Urinary bladder (tissue), 4 donors: Measurements from ENCODE around the gene RNF182. TPM values are rescaled to one million over a fixed set of nuclear protein-coding genes. Genes with fewer than 3 reads are reported as not detected.

Experiments used
- DNase-seq: peaks from one replicate; pipeline ENCODE4 v3.0.0-alpha.2; 2015; ENCODE audit errors: extremely low spot score
- H3K27ac ChIP-seq: one replicate; pipeline ENCODE4 v1.5.1; 2013; ENCODE audit warnings: low read depth, mild to moderate bottlenecking, moderate library complexity
- H3K36me3 ChIP-seq: one replicate; pipeline ENCODE4 v1.6.1; 2013; ENCODE audit warnings: mild to moderate bottlenecking, moderate library complexity; ENCODE audit not compliant: insufficient read depth
- H3K4me1 ChIP-seq: one replicate; pipeline ENCODE4 v1.6.1; 2013; ENCODE audit warnings: mild to moderate bottlenecking, moderate library complexity; ENCODE audit not compliant: insufficient read depth
- H3K4me3 ChIP-seq: one replicate; pipeline ENCODE4 v1.5.1; 2013; ENCODE audit warnings: low read depth, low read length
- WGBS: extraction: QIAGEN DNeasy Blood & Tissue Kit; methylation state at CpG from one replicate; pipeline ENCODE4 v1.1.7; 2013; 5-methylcytosine and 5-hydroxymethylcytosine counted together
- polyA plus RNA-seq: library from polyadenylated mRNA; stranded (reverse); fragments of 200-250 nt; gene quantifications from one replicate; pipeline ENCODE4 v1.2.3, GENCODE V29; 2013
- total RNA-seq: library from RNA; depleted of rRNA; stranded (reverse); fragments of >200 nt; gene quantifications from one replicate; pipeline ENCODE4 v1.2.3, GENCODE V29; 2014
- donor health status: healthy with polysubstance abuse.
- donor health status: healthy.

RNF182 gene
- total and polyA plus RNA-seq, 2 donors = 0.19 to 0.90 TPM

DNA sequence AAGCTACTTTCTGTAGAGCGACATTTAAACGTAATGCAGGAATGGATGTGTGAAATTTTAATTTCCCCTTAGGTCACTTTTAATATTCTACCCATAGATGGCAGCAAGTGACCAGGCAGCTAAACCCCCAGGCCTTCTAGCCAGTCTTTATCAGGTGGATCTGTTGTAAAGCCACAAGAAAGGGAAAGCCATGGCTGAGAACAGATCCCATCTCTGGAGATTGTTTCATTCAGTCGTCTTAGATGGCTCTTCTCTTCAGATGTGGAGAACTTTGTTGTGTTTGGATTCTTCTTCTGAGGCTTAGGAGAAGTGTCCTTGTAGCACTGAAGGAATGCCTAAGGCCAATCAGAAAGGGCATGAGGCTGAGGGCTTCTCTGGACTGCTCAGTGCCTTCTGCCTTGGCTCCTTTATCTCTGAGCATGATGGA, 15.8 kb upstream of the RNF182 start:
- H3K4me3 ChIP-seq = no peak overlapping the region
- no peaks in the 10 kb centered on the region for H3K4me1 ChIP-seq
- 2% methylated on average over 3 of the region's 3 CpGs for WGBS
- H3K36me3 ChIP-seq = no peaks in the 10 kb centered on the region
- H3K27ac ChIP-seq = no peak overlapping the region
- DNase-seq = no peak

DNA sequence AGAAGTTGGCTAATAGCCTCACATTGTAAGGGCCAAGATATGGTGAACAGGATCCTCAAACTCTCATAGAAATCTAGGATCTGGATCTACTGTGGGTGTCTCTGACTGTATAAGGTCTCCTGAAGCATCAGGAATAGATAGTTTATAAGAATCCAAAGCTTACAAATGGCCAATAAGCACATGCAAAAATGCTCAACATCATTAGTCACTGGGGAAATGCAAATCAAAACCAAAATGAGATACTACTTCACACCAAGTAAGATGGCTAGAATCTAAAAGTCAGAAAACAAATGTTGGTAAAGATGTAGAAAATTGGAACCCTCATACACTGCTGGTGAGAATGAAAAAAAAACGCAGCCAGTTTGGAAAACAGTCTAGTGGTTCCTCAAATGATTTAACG, 14.3 kb upstream of the RNF182 start:
- Histone ChIP-seq H3K4me1 (no peaks in the 10 kb centered on the region), H3K27ac (no peak overlapping the region), H3K36me3 (no peaks in the 10 kb centered on the region), H3K4me3 (no peak overlapping the region)
- DNase-seq = no peak
- WGBS = 97% methylated on average over 2 of the region's 2 CpGs

DNA sequence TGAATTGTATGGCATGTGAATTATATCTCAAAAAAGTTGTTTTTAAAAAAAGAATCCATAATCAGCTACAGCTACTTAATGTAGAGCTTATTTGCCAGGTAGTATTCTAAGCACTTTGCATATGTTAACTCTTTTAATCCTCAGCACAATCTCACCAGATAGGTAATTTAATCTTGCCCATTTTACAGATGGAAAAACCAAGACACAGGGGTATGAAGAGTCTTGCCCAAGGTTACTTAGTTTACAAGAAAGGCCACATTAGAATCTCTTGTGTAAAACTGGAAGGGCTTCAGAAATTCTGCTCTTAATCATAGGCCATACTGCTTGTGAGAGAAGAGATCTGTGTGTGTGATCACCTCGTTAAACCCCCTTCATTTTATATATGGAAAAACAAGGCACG, 13.4 kb upstream of the RNF182 start:
- WGBS = 71% methylated on average over 2 of the region's 2 CpGs
- Histone ChIP-seq H3K4me3 (no peak overlapping the region), H3K36me3 (no peaks in the 10 kb centered on the region), H3K27ac (no peak overlapping the region), H3K4me1 (no peaks in the 10 kb centered on the region)
- DNase-seq = no peak

DNA sequence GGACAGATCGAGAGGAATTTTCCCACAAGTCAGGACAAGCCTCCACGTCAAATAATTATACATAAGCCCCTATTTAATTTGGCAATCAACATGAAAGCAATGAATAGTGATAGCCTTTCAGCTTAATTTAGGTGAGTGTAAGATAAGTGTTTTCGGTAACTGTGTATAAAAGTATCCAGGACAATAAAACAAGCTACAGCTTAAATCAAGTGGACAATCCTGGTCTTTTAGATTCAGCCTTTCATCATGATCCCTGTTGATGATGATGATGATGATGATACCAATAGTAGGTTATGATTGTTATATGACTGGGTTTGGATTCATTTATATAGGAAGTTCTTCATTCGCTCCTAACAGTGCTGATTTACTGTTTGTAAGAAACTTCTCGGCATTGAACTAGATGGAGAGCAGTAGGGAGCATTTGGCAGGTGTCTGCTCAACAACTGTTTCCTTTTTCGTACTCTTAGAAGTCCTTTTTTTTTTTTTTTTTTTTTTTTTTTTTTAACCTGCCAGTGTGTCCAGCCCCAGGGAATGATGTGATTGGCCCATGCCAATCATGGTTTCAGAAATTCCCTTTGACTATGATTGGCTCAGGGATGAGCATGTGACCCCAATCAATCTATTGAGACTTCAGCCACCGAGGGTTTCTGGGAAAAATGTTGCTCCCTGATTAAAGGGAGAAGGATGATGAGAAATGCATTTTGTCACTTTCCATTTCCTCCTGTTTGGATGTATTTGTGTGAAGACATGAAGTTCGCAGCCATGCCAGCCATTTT, 11.3 kb upstream of the RNF182 start:
- H3K36me3 ChIP-seq = no peaks in the 10 kb centered on the region
- 78% methylated on average over 8 of the region's 8 CpGs for WGBS
- DNase-seq = no peak
- no peak overlapping the region for H3K4me3 ChIP-seq
- no peak overlapping the region for H3K27ac ChIP-seq
- no peaks in the 10 kb centered on the region for H3K4me1 ChIP-seq

DNA sequence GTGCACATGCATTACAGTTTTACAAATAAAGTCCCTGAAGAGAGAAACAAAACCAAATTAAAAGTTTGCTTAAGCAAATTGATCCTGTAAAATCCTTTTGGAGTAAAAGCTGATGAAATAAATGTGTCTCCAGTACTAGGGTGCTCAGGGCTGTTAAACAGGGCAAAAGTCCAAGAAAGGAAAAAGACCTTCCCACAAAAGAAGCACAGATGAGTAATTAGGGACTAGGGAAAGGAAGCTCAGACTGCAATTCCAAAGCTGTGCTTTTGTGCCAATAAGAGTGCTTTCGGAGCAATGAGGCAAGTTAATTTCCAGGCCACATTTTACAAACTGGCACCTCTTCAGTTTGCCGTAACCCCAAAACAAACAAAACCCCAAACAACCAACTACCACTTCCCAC, 10.4 kb upstream of the RNF182 start:
- no peak overlapping the region for H3K4me3 ChIP-seq

DNA sequence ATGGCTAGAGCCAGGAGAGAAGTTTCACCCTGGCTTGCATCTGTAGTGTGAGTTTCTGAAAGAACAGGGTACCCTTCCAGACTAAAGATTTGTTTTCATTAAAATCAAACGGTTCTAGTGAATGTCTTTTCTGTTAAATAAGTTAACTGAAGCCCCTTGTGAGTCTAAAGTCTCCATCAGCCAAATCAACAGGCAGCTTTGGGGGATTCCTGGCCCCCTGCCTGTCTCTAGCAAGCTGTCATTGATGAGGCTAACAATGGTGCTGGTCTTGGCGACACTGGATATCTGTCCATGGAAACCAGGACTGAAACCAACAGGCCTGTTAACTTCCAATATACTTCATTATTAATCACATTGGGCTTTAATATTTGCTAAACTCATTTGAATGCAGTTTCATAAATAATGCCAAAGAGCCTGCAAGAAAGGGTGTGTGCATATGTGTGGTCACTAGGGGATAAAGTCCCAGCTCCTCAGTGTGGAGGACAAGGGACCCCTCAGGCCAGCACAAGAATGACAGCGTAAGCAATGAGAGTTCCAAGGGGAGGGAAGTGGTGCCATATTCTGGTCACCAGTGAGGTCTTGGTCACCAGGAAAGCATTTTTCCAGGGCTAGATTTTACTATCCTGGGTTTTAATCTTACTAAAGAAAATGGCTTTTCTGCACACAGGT, 9.1 kb upstream of the RNF182 start:
- Histone ChIP-seq H3K36me3 (no peaks in the 10 kb centered on the region), H3K4me3 (no peak overlapping the region), H3K27ac (no peak overlapping the region), H3K4me1 (no peaks in the 10 kb centered on the region)
- 76% methylated on average over 3 of the region's 3 CpGs for WGBS
- no peak for DNase-seq

More for the DNA sequence above, 10.4 kb upstream of the RNF182 start:
- no peak overlapping the region for H3K27ac ChIP-seq
- H3K4me1 ChIP-seq = no peaks in the 10 kb centered on the region
- no peak for DNase-seq
- 42% methylated on average over 2 of the region's 2 CpGs for WGBS
- H3K36me3 ChIP-seq = no peaks in the 10 kb centered on the region

DNA sequence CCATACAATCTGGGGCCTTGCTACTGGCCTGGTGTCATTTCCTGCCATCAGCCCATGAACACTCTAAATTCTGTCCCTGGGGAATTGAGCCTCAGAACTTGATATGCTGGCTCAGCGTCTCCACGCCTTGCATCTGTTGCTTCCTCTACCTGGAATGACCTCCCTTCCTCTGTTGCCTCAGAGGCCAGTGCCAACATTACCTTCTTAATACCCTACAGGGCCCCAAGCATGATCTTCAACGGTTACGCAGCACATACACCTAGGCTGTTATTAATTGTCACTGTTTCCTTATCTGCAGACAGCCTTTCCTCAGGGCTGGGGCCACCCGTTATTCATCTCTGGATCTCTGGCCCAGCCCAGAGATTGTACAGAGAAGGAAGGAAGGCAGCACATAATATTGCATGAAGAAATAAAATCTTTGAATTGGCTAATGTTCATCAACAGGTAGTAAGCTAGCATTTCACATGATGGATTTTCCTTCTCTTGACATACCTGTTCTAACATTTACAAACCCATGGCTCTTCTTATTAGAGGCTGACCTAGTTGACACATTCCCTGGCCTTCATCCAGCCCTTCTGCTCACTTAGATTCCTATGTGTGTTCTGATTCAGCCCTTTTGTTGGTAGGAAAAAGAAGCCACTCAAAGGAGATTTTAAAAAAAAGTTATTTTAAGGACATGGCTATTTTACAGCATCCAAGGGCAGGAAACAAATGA, 8.4 kb upstream of the RNF182 start:
- Histone ChIP-seq H3K4me3 (no peak overlapping the region), H3K4me1 (no peaks in the 10 kb centered on the region), H3K36me3 (no peaks in the 10 kb centered on the region), H3K27ac (no peak overlapping the region)
- no peak for DNase-seq
- WGBS = 78% methylated on average over 5 of the region's 5 CpGs

DNA sequence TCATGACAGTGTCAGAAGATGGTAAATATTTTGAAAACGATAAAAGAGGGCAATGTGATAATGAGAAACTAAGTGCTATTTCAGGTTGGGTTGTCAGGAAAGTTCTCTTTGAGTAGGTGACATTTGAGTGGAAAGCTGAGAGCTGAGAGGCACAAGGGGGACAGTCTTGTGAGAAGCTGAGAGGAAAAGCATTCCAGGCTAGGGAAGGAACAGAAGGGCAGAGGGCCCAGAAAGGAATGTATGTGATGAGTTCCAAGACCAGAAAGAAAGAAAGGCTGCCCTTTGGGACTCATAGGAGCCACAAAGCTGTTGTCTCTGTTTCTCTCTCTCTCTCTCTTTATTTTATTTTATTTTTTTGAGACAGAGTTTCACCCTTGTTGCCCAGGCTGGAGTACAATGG, 7.6 kb upstream of the RNF182 start:
- Histone ChIP-seq H3K27ac (no peak overlapping the region), H3K36me3 (no peaks in the 10 kb centered on the region), H3K4me1 (no peaks in the 10 kb centered on the region), H3K4me3 (no peak overlapping the region)
- no peak for DNase-seq
- 82% methylated on average over 1 of the region's 1 CpG for WGBS

DNA sequence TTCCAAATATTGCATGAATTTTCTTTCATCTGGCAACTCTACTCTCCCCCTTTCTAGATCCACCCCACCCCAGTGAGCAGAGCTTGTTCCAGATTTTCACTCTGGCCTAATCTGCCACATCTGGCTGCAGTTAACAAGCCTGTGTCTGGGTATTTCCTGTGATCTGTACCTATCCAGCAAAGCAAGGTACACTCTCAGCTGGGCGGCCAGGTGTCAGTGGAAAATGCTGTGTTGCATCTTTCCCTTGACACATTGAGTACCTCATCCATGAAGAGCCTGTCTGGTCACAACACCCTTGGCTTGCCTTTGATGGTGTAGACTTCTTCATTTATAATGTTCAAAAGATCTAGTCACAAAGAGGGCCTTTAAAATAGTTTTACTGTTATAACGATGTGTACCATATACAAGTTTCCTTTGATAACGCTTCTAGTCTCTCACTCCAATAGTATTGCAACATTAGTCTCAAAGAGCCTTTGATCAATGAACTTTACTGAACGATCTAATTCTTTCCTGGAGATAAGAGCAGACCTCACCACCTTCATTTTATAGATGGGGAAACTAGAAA, 6.0 kb upstream of the RNF182 start:
- Histone ChIP-seq H3K4me1 (no peaks in the 10 kb centered on the region), H3K4me3 (no peak overlapping the region), H3K27ac (no peak overlapping the region), H3K36me3 (no peaks in the 10 kb centered on the region)
- no peak for DNase-seq
- WGBS = 77% methylated on average over 4 of the region's 4 CpGs

DNA sequence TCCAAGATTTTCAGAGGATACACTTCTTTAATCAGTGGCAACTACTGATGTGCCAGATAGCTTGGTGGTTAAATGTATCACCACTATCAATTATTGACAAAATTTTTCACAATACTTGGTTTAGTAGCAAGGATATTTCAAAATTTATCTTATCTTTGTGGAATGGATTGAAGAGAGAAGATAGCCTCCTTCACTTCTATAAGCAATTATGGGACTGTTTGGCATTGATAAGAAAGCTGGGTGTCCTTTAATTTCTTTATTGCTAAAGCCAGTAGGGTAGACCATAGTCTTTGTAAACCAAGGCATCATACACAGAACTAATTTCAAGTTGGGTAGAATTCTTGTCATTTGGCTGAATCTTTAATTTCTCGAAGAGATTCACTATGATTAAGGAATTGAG, 4.9 kb upstream of the RNF182 start:
- H3K4me1 ChIP-seq = no peaks in the 10 kb centered on the region
- no peak overlapping the region for H3K27ac ChIP-seq
- no peak overlapping the region for H3K4me3 ChIP-seq
- H3K36me3 ChIP-seq = no peaks in the 10 kb centered on the region
- 98% methylated on average over 1 of the region's 1 CpG for WGBS
- no peak for DNase-seq

DNA sequence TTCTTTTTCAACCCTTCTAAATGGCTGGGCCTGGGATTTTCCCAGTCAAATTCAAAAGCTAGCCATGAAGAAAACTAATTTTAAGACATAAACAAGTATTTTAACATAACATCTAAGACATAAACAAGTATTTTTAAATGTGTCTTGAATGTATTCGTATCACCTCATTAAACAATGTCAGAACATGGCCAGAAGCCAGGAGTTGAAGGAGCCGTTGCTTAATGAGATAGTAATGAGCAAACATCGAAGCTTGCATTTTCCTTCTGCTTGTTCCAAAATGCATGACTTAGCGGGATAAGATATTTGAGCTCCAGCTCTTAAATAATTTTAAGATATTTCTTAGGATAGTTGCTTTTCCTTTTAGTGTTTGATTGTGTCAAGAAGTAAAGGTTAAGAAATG, 4.2 kb upstream of the RNF182 start:
- no peak for DNase-seq
- Histone ChIP-seq H3K27ac (no peak overlapping the region), H3K4me3 (no peak overlapping the region), H3K36me3 (no peaks in the 10 kb centered on the region), H3K4me1 (no peaks in the 10 kb centered on the region)
- WGBS = 68% methylated on average over 4 of the region's 4 CpGs

DNA sequence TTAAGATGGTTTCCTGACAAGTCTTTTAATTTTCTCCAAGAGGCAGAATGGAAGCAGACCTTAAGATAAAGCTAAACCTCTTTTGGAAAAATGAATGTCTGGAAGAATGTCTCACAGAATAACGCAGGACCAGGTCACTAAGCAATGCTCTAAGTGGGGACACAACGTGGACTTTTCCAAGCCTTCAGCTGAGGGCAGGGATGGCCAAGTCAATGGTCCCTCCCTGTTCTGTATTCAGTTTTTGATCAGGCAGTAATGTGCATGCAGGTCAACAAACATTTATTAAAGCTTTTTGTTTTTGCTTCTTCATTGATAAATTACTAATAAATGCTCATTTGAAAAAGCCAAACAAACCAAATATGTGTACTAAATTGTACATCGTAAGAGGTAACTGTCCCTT, 2.0 kb upstream of the RNF182 start:
- Histone ChIP-seq H3K36me3 (no peaks in the 10 kb centered on the region), H3K4me3 (no peak overlapping the region), H3K27ac (no peak overlapping the region), H3K4me1 (no peaks in the 10 kb centered on the region)
- 78% methylated on average over 3 of the region's 3 CpGs for WGBS
- no peak for DNase-seq

DNA sequence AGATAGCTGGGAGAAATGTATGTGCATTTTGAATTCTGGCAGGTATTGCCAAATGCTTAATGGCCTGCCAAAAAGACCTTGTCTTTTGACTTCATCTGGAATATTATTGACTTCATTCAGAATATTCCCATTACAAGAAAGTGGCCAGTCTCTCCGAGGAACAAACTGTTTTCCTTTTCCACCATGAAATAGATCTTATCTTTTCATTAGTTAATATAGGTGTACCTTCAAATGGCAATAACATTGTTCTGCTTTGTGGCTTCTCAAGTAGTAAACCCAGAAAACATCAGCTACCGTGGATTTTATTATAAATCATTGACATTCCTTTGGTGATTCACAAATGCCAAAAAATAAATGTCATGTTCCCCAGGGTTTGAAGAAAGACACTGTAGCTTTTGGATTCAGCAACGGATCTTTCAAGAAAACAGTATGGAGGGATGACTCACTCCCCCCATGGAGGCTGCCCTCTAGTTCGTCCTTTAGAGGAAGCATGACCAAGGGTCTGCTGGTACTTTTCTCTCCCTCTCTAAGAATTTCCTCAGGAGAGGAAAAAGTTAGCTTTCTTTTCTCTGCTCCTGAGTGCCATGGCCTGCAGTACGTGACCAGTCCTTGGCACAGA, 1.1 kb upstream of the RNF182 start:
- Histone ChIP-seq H3K27ac (no peak overlapping the region), H3K36me3 (no peaks in the 10 kb centered on the region), H3K4me3 (no peak overlapping the region), H3K4me1 (no peaks in the 10 kb centered on the region)
- 24% methylated on average over 5 of the region's 5 CpGs for WGBS
- no peak for DNase-seq
